Heart left ventricle (tissue), 16 donors: ENCODE results near the gene MRPS6. TPM values are rescaled to one million over a fixed set of nuclear protein-coding genes. Genes with fewer than 3 reads are reported as not detected.

Experiments used
- ATAC-seq, 4 donors: fragments of 200-7000 bp; cut with Tn5 transposase; one replicate each; pipeline ENCODE4 v1.9.1; 2020 to 2022; ENCODE audit warnings: moderate library complexity in 4 of 4, mild to moderate bottlenecking in 3 of 4, moderate number of reproducible peaks in 1 of 4
- DNase-seq, 5 donors: peaks; one replicate each; pipeline ENCODE4 v3.0.0-alpha.2; 2020
- H3K27ac ChIP-seq, 12 donors: fragments of 200-600 bp; sonication (generic) in 4 of 12; one replicate each; pipeline versions ENCODE4 v1.5.0 to v1.8.0; 2016 to 2022; ENCODE audit warnings: mild to moderate bottlenecking in 2 of 12
- H3K27me3 ChIP-seq, 9 donors: fragments of 200-600 bp; sonication (generic) in 2 of 9; one replicate each; pipeline versions ENCODE4 v1.5.1 to v1.8.0; 2016 to 2022; ENCODE audit warnings: mild to moderate bottlenecking in 3 of 9
- H3K36me3 ChIP-seq, 9 donors: fragments of 200-600 bp; sonication (generic) in 2 of 9; one replicate each; pipeline versions ENCODE4 v1.5.0 to v1.8.0; 2018 to 2022; ENCODE audit warnings: mild to moderate bottlenecking in 2 of 9
- H3K4me1 ChIP-seq, 12 donors: fragments of 200-600 bp; sonication (generic) in 4 of 12; one replicate each; pipeline versions ENCODE4 v1.5.0 to v1.8.0; 2016 to 2022; ENCODE audit warnings: mild to moderate bottlenecking in 3 of 12
- H3K4me3 ChIP-seq, 12 donors: fragments of 200-600 bp; sonication (generic) in 4 of 12; one replicate each; pipeline versions ENCODE4 v1.5.0 to v1.8.0; 2017 to 2022; ENCODE audit warnings: mild to moderate bottlenecking in 9 of 12, moderate library complexity in 4 of 12
- H3K9me3 ChIP-seq, 12 donors: fragments of 200-600 bp; sonication (generic) in 4 of 12; one replicate each; pipeline versions ENCODE4 v1.5.0 to v1.8.0; 2016 to 2022; ENCODE audit warnings: mild to moderate bottlenecking in 1 of 12
- POLR2A ChIP-seq, 2 donors: fragments of 450-650 bp; IDR thresholded peaks; one replicate each; pipeline ENCODE4 v1.6.1; 2017; ENCODE audit warnings: antibody characterized with exemption in 2 of 2, mild to moderate bottlenecking in 2 of 2, moderate library complexity in 2 of 2
- WGBS, 4 donors: extraction: QIAGEN DNeasy Blood & Tissue Kit in 2 of 4; methylation state at CpG; one replicate each; pipeline versions ENCODE4 v1.1.5 to v1.1.7; 2013 to 2018; 5-methylcytosine and 5-hydroxymethylcytosine counted together
- intact Hi-C, 10 donors: fragments of 100-400 bp; cut with DNase I; formaldehyde crosslinking; loops; one replicate each; pipeline versions ENCODE4 v1.11.1 to v1.14.2; 2022
- polyA plus RNA-seq, 2 donors: library from polyadenylated mRNA; stranded (reverse); fragments of 200-250 nt; gene quantifications; one replicate each; pipeline ENCODE4 v1.2.3, GENCODE V29; 2013
- total RNA-seq, 9 donors: library from RNA; depleted of rRNA in 2 of 9; stranded (reverse); fragments of >200 nt in 2 of 9; fragmentation: NEBNext Ultra II Directional in 3 of 9; extraction: Animal tissue kit (Norgen Biotek cat#: 25700) in 3 of 9; gene quantifications; one replicate each; pipeline versions ENCODE4 v1.1.0 to v1.2.4, GENCODE V29; 2016 to 2023
- TF ChIP-seq, protein P1 (sequence below), 12 donors: fragments of 200-600 bp; sonication (generic) in 4 of 12; IDR thresholded peaks; one replicate each; pipeline versions ENCODE4 v1.5.0 to v1.8.0; 2018 to 2022; ENCODE audit warnings: antibody characterized with exemption in 12 of 12, mild to moderate bottlenecking in 5 of 12
- donor health status: ischemic (EF 13 %, LVEDD 7.1; RV severe dilation, severe dysfunction).
- donor health status: healthy with polysubstance abuse.
- donor health status: DM: no; HTN: yes; CAD: no.
- donor health status: DM: no; HTN: no; CAD: no.
- donor health status: ischemic (EF 25% LVEDD 6.9; RV normal size, moderate dysfunction).
- donor health status: ischemic (EF 25% LVEDD 5.7; RV mildly dilated, moderate dysfunction).
- donor health status: healthy.
- donor health status: DM: yes; HTN: yes; CAD: no.
- donor health status: ischemic (EF 35%, LVEDD 5.7; RV mildly dilated, moderate dysfunction).
- donor health status: nonischemic (EF 11% LVEDD 7.7; RV severe dilation, severe dysfunction).
- donor health status: DM: yes; HTN: yes; CAD: no.
- donor health status: PGD.
- donor health status: ischemic (EF 29% LVEDD 5.4; RV normal size, mild dysfunction).
- donor health status: nonischemic (EF 23%, LVEDD 6.1; RV moderate dilation, normal function).

MRPS6 gene
- total and polyA plus RNA-seq, 11 donors = 21.8 to 61.7 (median 44.6) TPM

GRCh38 chr21:34109075-34109474 lies 35.7 kb downstream of the MRPS6 start:
- 95% methylated on average over 7 of the region's 7 CpGs for WGBS, 4 donors
- no peaks in the 10 kb centered on the region for H3K27me3 ChIP-seq
- H3K27ac ChIP-seq = no peak overlapping the region
- intact Hi-C loops = no loop called here
- peaks cover 0 to 10% (median 2%) of the 10 kb centered on the region in 12 donors for H3K4me1 ChIP-seq
- DNase-seq (no peak), ATAC-seq (no peak)
- TF ChIP-seq, protein P1, sequence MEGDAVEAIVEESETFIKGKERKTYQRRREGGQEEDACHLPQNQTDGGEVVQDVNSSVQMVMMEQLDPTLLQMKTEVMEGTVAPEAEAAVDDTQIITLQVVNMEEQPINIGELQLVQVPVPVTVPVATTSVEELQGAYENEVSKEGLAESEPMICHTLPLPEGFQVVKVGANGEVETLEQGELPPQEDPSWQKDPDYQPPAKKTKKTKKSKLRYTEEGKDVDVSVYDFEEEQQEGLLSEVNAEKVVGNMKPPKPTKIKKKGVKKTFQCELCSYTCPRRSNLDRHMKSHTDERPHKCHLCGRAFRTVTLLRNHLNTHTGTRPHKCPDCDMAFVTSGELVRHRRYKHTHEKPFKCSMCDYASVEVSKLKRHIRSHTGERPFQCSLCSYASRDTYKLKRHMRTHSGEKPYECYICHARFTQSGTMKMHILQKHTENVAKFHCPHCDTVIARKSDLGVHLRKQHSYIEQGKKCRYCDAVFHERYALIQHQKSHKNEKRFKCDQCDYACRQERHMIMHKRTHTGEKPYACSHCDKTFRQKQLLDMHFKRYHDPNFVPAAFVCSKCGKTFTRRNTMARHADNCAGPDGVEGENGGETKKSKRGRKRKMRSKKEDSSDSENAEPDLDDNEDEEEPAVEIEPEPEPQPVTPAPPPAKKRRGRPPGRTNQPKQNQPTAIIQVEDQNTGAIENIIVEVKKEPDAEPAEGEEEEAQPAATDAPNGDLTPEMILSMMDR (IDR thresholded peaks at IDR 0.05) = no peak
- no peak for TF ChIP-seq POLR2A (IDR thresholded peaks at IDR 0.05)
- no peak overlapping the region for H3K4me3 ChIP-seq
- no peaks in the 10 kb centered on the region for H3K36me3 ChIP-seq
- no peaks in the 10 kb centered on the region for H3K9me3 ChIP-seq

DNA sequence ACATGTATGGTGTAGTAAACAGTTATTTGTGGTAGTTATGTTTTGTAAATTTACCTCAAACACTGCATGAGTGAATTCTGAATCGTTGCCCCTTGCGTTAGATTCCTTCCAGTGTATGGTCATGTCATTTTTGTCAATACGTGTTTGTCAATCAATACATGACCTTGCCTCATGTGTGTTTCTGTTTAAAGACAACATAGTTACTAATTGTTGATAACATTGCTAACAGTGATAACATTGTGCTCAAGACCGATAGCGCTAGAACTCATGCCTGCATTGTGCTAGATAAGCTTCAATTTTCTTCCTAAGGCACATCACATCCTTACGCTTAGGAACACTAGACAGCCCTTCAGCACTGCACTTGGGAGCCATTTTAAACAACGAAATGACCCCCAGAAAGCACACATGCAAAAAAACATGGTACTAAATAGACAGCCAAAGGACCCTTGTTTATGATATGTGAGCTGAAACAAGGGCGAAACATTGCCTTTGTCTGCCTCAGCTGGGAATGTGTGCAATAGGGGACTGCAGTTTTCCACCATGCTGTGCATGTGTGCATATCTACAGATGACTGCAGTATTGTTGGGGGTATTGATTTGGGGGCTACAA lies 37.3 kb downstream of the MRPS6 start:
- no peaks in the 10 kb centered on the region for H3K36me3 ChIP-seq
- H3K27ac ChIP-seq = no peak overlapping the region
- H3K9me3 ChIP-seq = no peaks in the 10 kb centered on the region
- ATAC-seq (no peak), DNase-seq (no peak)
- TF ChIP-seq, protein P1 (IDR thresholded peaks at IDR 0.05) = no peak
- TF ChIP-seq POLR2A (IDR thresholded peaks at IDR 0.05) = no peak
- 84 to 86% (median 84%) methylated on average over 8 of the region's 8 CpGs for WGBS, 4 donors
- H3K4me3 ChIP-seq = no peak overlapping the region
- no peaks in the 10 kb centered on the region for H3K27me3 ChIP-seq
- intact Hi-C loops = no loop called here
- peaks cover 0 to 11% (median 5%) of the 10 kb centered on the region in 12 donors for H3K4me1 ChIP-seq

GRCh38 chr21:34112316-34113033 lies 39.1 kb downstream of the MRPS6 start:
- DNase-seq = no peak
- Histone ChIP-seq H3K36me3 (no peaks in the 10 kb centered on the region), H3K4me1 (peaks cover 0 to 11% (median 5%) of the 10 kb centered on the region in 12 donors), H3K9me3 (no peaks in the 10 kb centered on the region), H3K27me3 (no peaks in the 10 kb centered on the region), H3K27ac (no peak overlapping the region), H3K4me3 (no peak overlapping the region)
- intact Hi-C loops = no loop called here
- TF ChIP-seq, protein P1 (IDR thresholded peaks at IDR 0.05) = no peak
- TF ChIP-seq POLR2A (IDR thresholded peaks at IDR 0.05) = no peak
- ATAC-seq = no peak
- 92 to 97% (median 96%) methylated on average over 6 of the region's 6 CpGs for WGBS, 4 donors

DNA sequence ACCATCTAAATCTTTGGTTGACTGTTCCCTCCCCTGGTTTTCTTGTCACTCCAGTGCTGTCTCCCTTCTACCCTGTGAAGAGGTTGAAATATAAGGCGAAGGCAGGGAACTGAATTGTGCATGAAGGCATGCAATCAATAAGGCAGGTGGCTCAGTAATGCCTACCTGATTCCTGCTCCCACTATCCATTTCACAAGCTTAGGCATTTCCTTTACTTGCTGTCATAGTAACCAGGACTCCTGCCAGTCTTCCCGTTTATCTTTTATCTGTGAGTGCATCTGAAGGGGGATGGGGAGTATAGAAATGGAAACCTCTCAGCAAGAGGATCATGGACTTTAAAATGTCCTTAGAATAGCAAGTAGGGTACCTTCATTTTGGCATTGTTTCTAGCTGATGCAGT lies 40.5 kb downstream of the MRPS6 start:
- no peaks in the 10 kb centered on the region for H3K36me3 ChIP-seq
- DNase-seq (no peak), ATAC-seq (no peak)
- intact Hi-C loops = no loop called here
- H3K4me1 ChIP-seq = peaks cover 0 to 11% (median 5%) of the 10 kb centered on the region in 12 donors
- no peak overlapping the region for H3K4me3 ChIP-seq
- 26 to 53% (median 50%) methylated on average over 2 of the region's 2 CpGs for WGBS, 4 donors
- no peak overlapping the region for H3K27ac ChIP-seq
- no peaks in the 10 kb centered on the region for H3K9me3 ChIP-seq
- H3K27me3 ChIP-seq = no peaks in the 10 kb centered on the region
- TF ChIP-seq POLR2A (IDR thresholded peaks at IDR 0.05) = no peak
- TF ChIP-seq, protein P1 (IDR thresholded peaks at IDR 0.05) = no peak
